Measurements from ENCODE around the gene CATSPERZ. TPM values are rescaled to one million over a fixed set of nuclear protein-coding genes. Genes with fewer than 3 reads are reported as not detected.
A peak's percentile ranks its signal among the peaks of the same experiment; 100 is the strongest.

CATSPERZ gene
- total and polyA plus RNA-seq, 2 of the 13 experiments (the other 11 are each of a cell fraction or from before 2014, with no cell fraction given), result 0.22 to 0.48 TPM

GRCh38 chr11:64353715-64354506 is 53.8 kb downstream of the CATSPERZ start (continued):
- TF ChIP-seq, protein P1, sequence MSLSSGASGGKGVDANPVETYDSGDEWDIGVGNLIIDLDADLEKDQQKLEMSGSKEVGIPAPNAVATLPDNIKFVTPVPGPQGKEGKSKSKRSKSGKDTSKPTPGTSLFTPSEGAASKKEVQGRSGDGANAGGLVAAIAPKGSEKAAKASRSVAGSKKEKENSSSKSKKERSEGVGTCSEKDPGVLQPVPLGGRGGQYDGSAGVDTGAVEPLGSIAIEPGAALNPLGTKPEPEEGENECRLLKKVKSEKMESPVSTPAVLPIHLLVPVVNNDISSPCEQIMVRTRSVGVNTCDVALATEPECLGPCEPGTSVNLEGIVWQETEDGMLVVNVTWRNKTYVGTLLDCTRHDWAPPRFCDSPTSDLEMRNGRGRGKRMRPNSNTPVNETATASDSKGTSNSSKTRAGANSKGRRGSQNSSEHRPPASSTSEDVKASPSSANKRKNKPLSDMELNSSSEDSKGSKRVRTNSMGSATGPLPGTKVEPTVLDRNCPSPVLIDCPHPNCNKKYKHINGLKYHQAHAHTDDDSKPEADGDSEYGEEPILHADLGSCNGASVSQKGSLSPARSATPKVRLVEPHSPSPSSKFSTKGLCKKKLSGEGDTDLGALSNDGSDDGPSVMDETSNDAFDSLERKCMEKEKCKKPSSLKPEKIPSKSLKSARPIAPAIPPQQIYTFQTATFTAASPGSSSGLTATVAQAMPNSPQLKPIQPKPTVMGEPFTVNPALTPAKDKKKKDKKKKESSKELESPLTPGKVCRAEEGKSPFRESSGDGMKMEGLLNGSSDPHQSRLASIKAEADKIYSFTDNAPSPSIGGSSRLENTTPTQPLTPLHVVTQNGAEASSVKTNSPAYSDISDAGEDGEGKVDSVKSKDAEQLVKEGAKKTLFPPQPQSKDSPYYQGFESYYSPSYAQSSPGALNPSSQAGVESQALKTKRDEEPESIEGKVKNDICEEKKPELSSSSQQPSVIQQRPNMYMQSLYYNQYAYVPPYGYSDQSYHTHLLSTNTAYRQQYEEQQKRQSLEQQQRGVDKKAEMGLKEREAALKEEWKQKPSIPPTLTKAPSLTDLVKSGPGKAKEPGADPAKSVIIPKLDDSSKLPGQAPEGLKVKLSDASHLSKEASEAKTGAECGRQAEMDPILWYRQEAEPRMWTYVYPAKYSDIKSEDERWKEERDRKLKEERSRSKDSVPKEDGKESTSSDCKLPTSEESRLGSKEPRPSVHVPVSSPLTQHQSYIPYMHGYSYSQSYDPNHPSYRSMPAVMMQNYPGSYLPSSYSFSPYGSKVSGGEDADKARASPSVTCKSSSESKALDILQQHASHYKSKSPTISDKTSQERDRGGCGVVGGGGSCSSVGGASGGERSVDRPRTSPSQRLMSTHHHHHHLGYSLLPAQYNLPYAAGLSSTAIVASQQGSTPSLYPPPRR (CRISPR knock-in tag; IDR thresholded peaks at IDR 0.05; ENCODE audit: borderline replicate concordance), result 0 out of 2 replicates have a peak, but pooled peaks have one; percentile 40
- TF ChIP-seq ZNF629 (CRISPR knock-in tag; conservative IDR thresholded peaks at IDR 0.05) (peak; percentile 93), ZFX (CRISPR knock-in tag; IDR thresholded peaks at IDR 0.05; ENCODE audit: low read depth) (peak; percentile 41; the same call in 1 of the 2 replicates), ZNF883 (CRISPR knock-in tag; IDR thresholded peaks at IDR 0.05; ENCODE audit: not compliant biosample characterization) (peak; percentile 38), HINFP (CRISPR knock-in tag; IDR thresholded peaks at IDR 0.05; ENCODE audit: low read depth) (no peak), ZBTB14 (CRISPR knock-in tag; IDR thresholded peaks at IDR 0.05) (no peak), PATZ1 (CRISPR knock-in tag; IDR thresholded peaks at IDR 0.05) (peak; percentile 41; the same call in 1 of the 2 replicates), ATF7 (IDR thresholded peaks at IDR 0.05) (no peak), ATF7 (CRISPR knock-in tag; IDR thresholded peaks at IDR 0.05) (0 out of 2 replicates have a peak, but pooled peaks have one; percentile 22), PAXIP1 (CRISPR knock-in tag; conservative IDR thresholded peaks at IDR 0.05) (peak; percentile 28; the same call in 1 of the 2 replicates), ESRRA (CRISPR knock-in tag; IDR thresholded peaks at IDR 0.05; ENCODE audit: low read depth) (peak; percentile 94)
- TF ChIP-seq, protein P2, sequence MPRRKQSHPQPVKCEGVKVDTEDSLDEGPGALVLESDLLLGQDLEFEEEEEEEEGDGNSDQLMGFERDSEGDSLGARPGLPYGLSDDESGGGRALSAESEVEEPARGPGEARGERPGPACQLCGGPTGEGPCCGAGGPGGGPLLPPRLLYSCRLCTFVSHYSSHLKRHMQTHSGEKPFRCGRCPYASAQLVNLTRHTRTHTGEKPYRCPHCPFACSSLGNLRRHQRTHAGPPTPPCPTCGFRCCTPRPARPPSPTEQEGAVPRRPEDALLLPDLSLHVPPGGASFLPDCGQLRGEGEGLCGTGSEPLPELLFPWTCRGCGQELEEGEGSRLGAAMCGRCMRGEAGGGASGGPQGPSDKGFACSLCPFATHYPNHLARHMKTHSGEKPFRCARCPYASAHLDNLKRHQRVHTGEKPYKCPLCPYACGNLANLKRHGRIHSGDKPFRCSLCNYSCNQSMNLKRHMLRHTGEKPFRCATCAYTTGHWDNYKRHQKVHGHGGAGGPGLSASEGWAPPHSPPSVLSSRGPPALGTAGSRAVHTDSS (CRISPR knock-in tag; conservative IDR thresholded peaks at IDR 0.05), result no peak

Data from HepG2 (cell line).